Keratinocyte (primary cell): ENCODE data around the gene MANSC4. TPM values are rescaled to one million over a fixed set of nuclear protein-coding genes. Genes with fewer than 3 reads are reported as not detected.

Source experiments
- DNase-seq: peaks from one replicate; pipeline ENCODE4 v3.0.0-alpha.2; 2011; ENCODE audit warnings: low read depth, missing footprints, low spot score
- FAIRE-seq: peaks from 2 replicates; lab custom pipeline; 2011; peaks lifted over from hg19 to GRCh38; lab: Jason Lieb, UNC
- H2AFZ ChIP-seq: 2 replicates; pipeline ENCODE4 v1.6.0; 2012; ENCODE audit warnings: low read length, control low read depth, inconsistent platforms; ENCODE audit not compliant: control insufficient read depth
- H3K27ac ChIP-seq: 2 replicates; pipeline ENCODE4 v1.5.1; 2011; ENCODE audit warnings: low read length; ENCODE audit not compliant: control insufficient read depth, insufficient read depth
- H3K27me3 ChIP-seq: 3 replicates; pipeline ENCODE4 v1.6.0; 2011; ENCODE audit warnings: low read length; ENCODE audit not compliant: control insufficient read depth, insufficient read depth; ENCODE audit errors: extremely low read depth
- H3K36me3 ChIP-seq, 2 experiments: 2 replicates in 1 of 2; 3 replicates in 1 of 2; pipeline ENCODE4 v1.5.1; 2011; ENCODE audit warnings: low read length in 2 of 2, mild to moderate bottlenecking in 1 of 2; ENCODE audit not compliant: control insufficient read depth in 2 of 2, insufficient read depth in 2 of 2; ENCODE audit errors: extremely low read depth in 1 of 2
- H3K4me1 ChIP-seq: 3 replicates; pipeline ENCODE4 v1.5.1; 2011; ENCODE audit warnings: low read length; ENCODE audit not compliant: control insufficient read depth, insufficient read depth; ENCODE audit errors: extremely low read depth
- H3K4me2 ChIP-seq: 3 replicates; pipeline ENCODE4 v1.6.0; 2011; ENCODE audit warnings: low read depth, low read length; ENCODE audit not compliant: control insufficient read depth, insufficient read depth; ENCODE audit errors: extremely low read depth
- H3K4me3 ChIP-seq, 3 experiments: fragments of 200-600 bp in 1 of 3; sonication (generic) in 1 of 3; 2 replicates in 2 of 3; 3 replicates in 1 of 3; pipeline ENCODE4 v1.5.1; 2011 to 2016; ENCODE audit warnings: low read length in 3 of 3, mild to moderate bottlenecking in 3 of 3, control low read depth in 2 of 3, inconsistent platforms in 1 of 3, low read depth in 1 of 3, mixed read lengths in 1 of 3, mixed run types in 1 of 3, moderate library complexity in 1 of 3; ENCODE audit not compliant: control insufficient read depth in 2 of 3, insufficient read depth in 2 of 3; ENCODE audit errors: extremely low read depth in 1 of 3
- H3K79me2 ChIP-seq: 2 replicates; pipeline ENCODE4 v1.6.0; 2012; ENCODE audit warnings: low read length; ENCODE audit not compliant: control insufficient read depth, insufficient read depth
- H3K9ac ChIP-seq: 3 replicates; pipeline ENCODE4 v1.6.0; 2011; ENCODE audit warnings: low read length; ENCODE audit not compliant: control insufficient read depth, insufficient read depth; ENCODE audit errors: extremely low read depth
- H3K9me1 ChIP-seq: 3 replicates; pipeline ENCODE4 v1.6.0; 2011; ENCODE audit warnings: low read length; ENCODE audit not compliant: control insufficient read depth, insufficient read depth; ENCODE audit errors: extremely low read depth
- H3K9me3 ChIP-seq: 2 replicates; pipeline ENCODE4 v1.5.1; 2012; ENCODE audit warnings: low read depth, low read length; ENCODE audit not compliant: control insufficient read depth
- H4K20me1 ChIP-seq: 3 replicates; pipeline ENCODE4 v1.6.0; 2011; ENCODE audit warnings: low read length; ENCODE audit not compliant: control insufficient read depth, insufficient read depth; ENCODE audit errors: extremely low read depth
- EZH2 ChIP-seq: IDR thresholded peaks from one replicate; pipeline ENCODE4 v1.6.1; 2012; ENCODE audit warnings: inconsistent platforms, mild to moderate bottlenecking, low read length, moderate library complexity
- dilution Hi-C: fragments of 300-500 bp; cut with MboI; formaldehyde crosslinking; loops from one replicate; pipeline ENCODE4 v1.7.0; 2020; ENCODE audit warnings: low sequenced_read_pairs; ENCODE audit not compliant: extremely low pct_ligation_motif_present
- polyA plus RNA-seq, 5 experiments: library from polyadenylated mRNA; depleted of rRNA in 3 of 5; stranded (reverse) in 3 of 5; stranded (forward) in 1 of 5; unstranded in 1 of 5; fragments of >200 nt; gene quantifications; 1 replicate in 1 of 5; 2 replicates in 3 of 5; 3 replicates in 1 of 5; pipeline versions ENCODE4 v1.2.1 to v1.2.3, GENCODE V29; 2011 to 2012; ENCODE audit warnings: missing spikeins in 2 of 5, low read depth in 1 of 5, low replicate concordance in 1 of 5
- TF ChIP-seq, protein P1 (sequence below), 3 experiments: IDR thresholded peaks in 1 of 3; conservative IDR thresholded peaks in 1 of 3; optimal IDR thresholded peaks in 1 of 3; 2 replicates in 2 of 3; 3 replicates in 1 of 3; pipeline versions ENCODE3 to v1.5.1; 2011; ENCODE audit warnings: low read length in 3 of 3, mild to moderate bottlenecking in 3 of 3, moderate library complexity in 2 of 3, control low read depth in 1 of 3, inconsistent platforms in 1 of 3; ENCODE audit not compliant: insufficient read depth in 2 of 3; ENCODE audit errors: extremely low read depth in 1 of 3

Gene MANSC4
- polyA plus RNA-seq, 1 donor (not counting 4 experiments of a cell fraction or from before 2014, with no cell fraction given): 0.67 TPM

DNA sequence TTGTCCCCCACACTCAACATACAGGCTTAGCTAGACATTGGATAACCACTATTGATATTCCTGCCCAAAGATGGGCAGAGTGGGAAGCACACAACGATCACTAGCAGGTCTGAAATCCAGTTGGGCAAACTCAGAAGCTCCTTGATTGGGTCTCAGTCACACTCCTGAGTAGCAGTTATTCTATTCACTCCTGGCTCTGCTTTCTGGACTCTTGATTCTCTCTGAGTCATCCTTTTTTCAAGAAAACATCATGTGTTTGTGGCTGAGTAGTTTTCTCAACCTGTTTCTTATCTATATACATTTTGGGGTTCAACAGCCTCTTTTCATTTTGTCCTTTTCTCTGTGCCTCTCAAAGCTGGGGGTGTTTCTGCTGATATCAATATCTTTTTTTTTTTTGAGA, 46.0 kb upstream of the MANSC4 start:
- H3K27ac ChIP-seq: no peak overlapping the region
- H3K27me3 ChIP-seq: no peaks in the 10 kb centered on the region
- dilution Hi-C loops: no loop called here
- H3K79me2 ChIP-seq: no peaks in the 10 kb centered on the region
- FAIRE-seq: no peak
- no peaks in the 10 kb centered on the region for H3K36me3 ChIP-seq
- TF ChIP-seq, protein P1, sequence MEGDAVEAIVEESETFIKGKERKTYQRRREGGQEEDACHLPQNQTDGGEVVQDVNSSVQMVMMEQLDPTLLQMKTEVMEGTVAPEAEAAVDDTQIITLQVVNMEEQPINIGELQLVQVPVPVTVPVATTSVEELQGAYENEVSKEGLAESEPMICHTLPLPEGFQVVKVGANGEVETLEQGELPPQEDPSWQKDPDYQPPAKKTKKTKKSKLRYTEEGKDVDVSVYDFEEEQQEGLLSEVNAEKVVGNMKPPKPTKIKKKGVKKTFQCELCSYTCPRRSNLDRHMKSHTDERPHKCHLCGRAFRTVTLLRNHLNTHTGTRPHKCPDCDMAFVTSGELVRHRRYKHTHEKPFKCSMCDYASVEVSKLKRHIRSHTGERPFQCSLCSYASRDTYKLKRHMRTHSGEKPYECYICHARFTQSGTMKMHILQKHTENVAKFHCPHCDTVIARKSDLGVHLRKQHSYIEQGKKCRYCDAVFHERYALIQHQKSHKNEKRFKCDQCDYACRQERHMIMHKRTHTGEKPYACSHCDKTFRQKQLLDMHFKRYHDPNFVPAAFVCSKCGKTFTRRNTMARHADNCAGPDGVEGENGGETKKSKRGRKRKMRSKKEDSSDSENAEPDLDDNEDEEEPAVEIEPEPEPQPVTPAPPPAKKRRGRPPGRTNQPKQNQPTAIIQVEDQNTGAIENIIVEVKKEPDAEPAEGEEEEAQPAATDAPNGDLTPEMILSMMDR (optimal IDR thresholded peaks at IDR 0.05 in 1 of 3, IDR thresholded peaks at IDR 0.05 in 1 of 3, conservative IDR thresholded peaks at IDR 0.05 in 1 of 3; ENCODE audit: extremely low read depth in 1 of 3, insufficient read depth in 2 of 3, low read length in 3 of 3): no peak
- no peak for TF ChIP-seq EZH2
- peaks cover 30% of the 10 kb centered on the region for H3K4me1 ChIP-seq
- DNase-seq: no peak
- H3K9me1 ChIP-seq: no peaks in the 10 kb centered on the region
- no peak overlapping the region for H3K9ac ChIP-seq
- no peaks in the 10 kb centered on the region for H3K9me3 ChIP-seq
- no peak overlapping the region for H2AFZ ChIP-seq
- H3K4me3 ChIP-seq: no peak overlapping the region
- H4K20me1 ChIP-seq: no peaks in the 10 kb centered on the region
- H3K4me2 ChIP-seq: no peak overlapping the region

DNA sequence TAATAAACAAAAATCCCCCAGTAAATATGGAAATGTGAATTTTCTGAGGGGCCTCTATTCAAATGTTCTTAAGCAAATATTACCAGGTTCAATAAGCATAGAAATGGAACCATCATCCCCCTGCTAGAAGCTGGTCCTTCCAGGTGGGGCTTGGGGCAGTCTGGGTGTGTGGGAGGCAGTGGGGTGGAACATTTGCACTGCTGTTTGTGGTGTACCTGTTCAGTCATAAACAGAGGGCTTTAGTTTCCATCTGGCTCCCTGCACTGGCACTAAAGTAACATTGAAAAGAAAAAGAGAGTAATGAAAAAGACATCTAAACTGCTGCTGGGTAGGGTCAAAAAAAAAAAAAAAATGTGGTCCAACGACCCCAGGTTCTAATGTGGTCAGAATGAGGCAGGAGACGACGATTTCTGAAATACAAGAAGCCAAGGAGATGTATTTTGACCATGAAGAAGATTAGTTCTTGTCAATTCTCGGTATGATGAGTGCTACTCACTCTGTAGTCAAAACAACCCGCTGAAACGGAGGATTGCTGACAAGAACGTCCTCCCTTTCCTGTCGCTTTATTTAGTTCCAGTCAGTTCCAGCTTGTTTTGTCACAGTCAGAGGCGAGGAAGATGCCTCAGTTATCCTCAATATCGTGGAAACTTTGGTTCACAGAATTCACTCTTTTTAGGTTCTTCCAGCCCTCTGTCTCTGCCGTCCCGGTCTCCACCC, 44.2 kb upstream of the MANSC4 start:
- H3K9ac ChIP-seq: no peak overlapping the region
- H3K9me1 ChIP-seq: no peaks in the 10 kb centered on the region
- no peak for FAIRE-seq
- peaks cover 36% of the 10 kb centered on the region for H3K4me1 ChIP-seq
- no peaks in the 10 kb centered on the region for H3K9me3 ChIP-seq
- H4K20me1 ChIP-seq: no peaks in the 10 kb centered on the region
- no peaks in the 10 kb centered on the region for H3K36me3 ChIP-seq
- H3K4me3 ChIP-seq: no peak overlapping the region
- no peaks in the 10 kb centered on the region for H3K79me2 ChIP-seq
- no peak overlapping the region for H3K4me2 ChIP-seq
- H2AFZ ChIP-seq: no peak overlapping the region
- DNase-seq: no peak
- no peak overlapping the region for H3K27ac ChIP-seq
- no peaks in the 10 kb centered on the region for H3K27me3 ChIP-seq
- dilution Hi-C loops: no loop called here
- TF ChIP-seq, protein P1 (optimal IDR thresholded peaks at IDR 0.05 in 1 of 3, IDR thresholded peaks at IDR 0.05 in 1 of 3, conservative IDR thresholded peaks at IDR 0.05 in 1 of 3; ENCODE audit: extremely low read depth in 1 of 3, insufficient read depth in 2 of 3, low read length in 3 of 3): no peak
- TF ChIP-seq EZH2: no peak
